WTC11 (cell line): Measurements from ENCODE around the gene RASAL3.

Source experiments
- ATF2 ChIP-seq: sonication (generic); formaldehyde crosslinking; IDR thresholded peaks from 2 replicates; pipeline ENCODE4 v1.8.1; 2022; ENCODE audit warnings: low read depth, missing genetic modification reagents, borderline replicate concordance
- CREB1 ChIP-seq: sonication (generic); formaldehyde crosslinking; IDR thresholded peaks from 2 replicates; pipeline ENCODE4 v1.8.0; 2023; ENCODE audit warnings: mild to moderate bottlenecking, missing genetic modification reagents
- CTCF ChIP-seq: fragments of 200-600 bp; IDR thresholded peaks from 2 replicates; pipeline ENCODE4 v1.8.0; 2022; ENCODE audit warnings: antibody characterized with exemption
- FOXJ3 ChIP-seq: sonication (generic); formaldehyde crosslinking; IDR thresholded peaks from 2 replicates; pipeline ENCODE4 v1.9.0; 2021; ENCODE audit warnings: missing genetic modification reagents, mild to moderate bottlenecking, borderline replicate concordance
- JUN ChIP-seq: sonication (generic); formaldehyde crosslinking; IDR thresholded peaks from 2 replicates; pipeline ENCODE4 v1.8.0; 2023; ENCODE audit warnings: mild to moderate bottlenecking, missing genetic modification reagents
- ZNF263 ChIP-seq: sonication (generic); formaldehyde crosslinking; IDR thresholded peaks from 2 replicates; pipeline ENCODE4 v1.8.1; 2022; ENCODE audit warnings: low read depth, mild to moderate bottlenecking, moderate library complexity, missing genetic modification reagents
- ZNF671 ChIP-seq: fragments of 250-450 bp; sonication (Bioruptor Pico); IDR thresholded peaks from 2 replicates; pipeline ENCODE4 v1.8.0; 2021; ENCODE audit warnings: mild to moderate bottlenecking

GRCh38 chr19:15479391-15480345 is 15.3 kb upstream of the RASAL3 start, which contains the start of gene PGLYRP2:
- TF ChIP-seq JUN (CRISPR knock-in tag) (no peak), CREB1 (CRISPR knock-in tag) (no peak), FOXJ3 (CRISPR knock-in tag) (no peak), CTCF (no peak), ATF2 (CRISPR knock-in tag) (no peak), ZNF671 (CRISPR knock-in tag) (no peak), ZNF263 (CRISPR knock-in tag) (no peak)
